Left ventricle myocardium inferior (tissue), 1 donor: Measurements from ENCODE around the gene PEF1. TPM values are rescaled to one million over a fixed set of nuclear protein-coding genes. Genes with fewer than 3 reads are reported as not detected.

Experiments used
- DNase-seq: peaks from one replicate; pipeline ENCODE4 v3.0.0-alpha.2; 2020
- H3K27ac ChIP-seq: fragments of 200-600 bp; replicated peaks from 2 replicates; pipeline ENCODE4 v1.8.0; 2021
- H3K27me3 ChIP-seq: fragments of 200-600 bp; 2 replicates; pipeline ENCODE4 v1.8.0; 2021; ENCODE audit warnings: low read depth
- H3K36me3 ChIP-seq: fragments of 200-600 bp; 2 replicates; pipeline ENCODE4 v1.8.0; 2021
- H3K4me1 ChIP-seq: fragments of 200-600 bp; 2 replicates; pipeline ENCODE4 v1.8.0; 2021
- H3K4me3 ChIP-seq: fragments of 200-600 bp; 2 replicates; pipeline ENCODE4 v1.8.0; 2021; ENCODE audit warnings: mild to moderate bottlenecking, moderate library complexity
- H3K9me3 ChIP-seq: fragments of 200-600 bp; replicated peaks from 2 replicates; pipeline ENCODE4 v1.8.0; 2021
- CTCF ChIP-seq: fragments of 200-600 bp; IDR thresholded peaks from 2 replicates; pipeline ENCODE4 v1.8.0; 2021; ENCODE audit warnings: antibody characterized with exemption, mild to moderate bottlenecking, borderline replicate concordance
- intact Hi-C: fragments of 100-400 bp; cut with micrococcal nuclease; formaldehyde crosslinking; loops from one replicate; pipeline ENCODE4 v1.11.0; 2022
- total RNA-seq: library from RNA; stranded (reverse); fragmentation: NEBNext Ultra II Directional; extraction: Animal tissue kit (Norgen Biotek cat#: 25700); gene quantifications from one replicate; pipeline ENCODE4 v1.2.1, GENCODE V29; 2021
- donor health status: DM: no; HTN: yes; CAD: no; lungs with severe emphysema.

The PEF1 gene
- total RNA-seq, 1 donor from 2014 or later: 36.4 TPM

- DNase-seq: no peak
- no peak overlapping the region for H3K4me3 ChIP-seq
- intact Hi-C loops: no loop called here
- no peaks in the 10 kb centered on the region for H3K9me3 ChIP-seq
- H3K36me3 ChIP-seq: peaks cover 67% of the 10 kb centered on the region
- H3K4me1 ChIP-seq: peaks cover 98% of the 10 kb centered on the region
- no peak for TF ChIP-seq CTCF
- no peaks in the 10 kb centered on the region for H3K27me3 ChIP-seq
- peak overlapping the region; percentile 95 for H3K27ac ChIP-seq
These were observed 12.0 kb downstream of the PEF1 start for GRCh38 chr1:31632649-31633048.

GRCh38 chr1:31628931-31629556 is 15.6 kb downstream of the PEF1 start:
- peaks cover 54% of the 10 kb centered on the region for H3K36me3 ChIP-seq
- no peaks in the 10 kb centered on the region for H3K9me3 ChIP-seq
- no peaks in the 10 kb centered on the region for H3K27me3 ChIP-seq
- intact Hi-C loops: no loop called here
- H3K27ac ChIP-seq: peak overlapping the region; percentile 95
- no peak for DNase-seq
- peaks cover 87% of the 10 kb centered on the region for H3K4me1 ChIP-seq
- H3K4me3 ChIP-seq: no peak overlapping the region
- TF ChIP-seq CTCF: no peak

DNA sequence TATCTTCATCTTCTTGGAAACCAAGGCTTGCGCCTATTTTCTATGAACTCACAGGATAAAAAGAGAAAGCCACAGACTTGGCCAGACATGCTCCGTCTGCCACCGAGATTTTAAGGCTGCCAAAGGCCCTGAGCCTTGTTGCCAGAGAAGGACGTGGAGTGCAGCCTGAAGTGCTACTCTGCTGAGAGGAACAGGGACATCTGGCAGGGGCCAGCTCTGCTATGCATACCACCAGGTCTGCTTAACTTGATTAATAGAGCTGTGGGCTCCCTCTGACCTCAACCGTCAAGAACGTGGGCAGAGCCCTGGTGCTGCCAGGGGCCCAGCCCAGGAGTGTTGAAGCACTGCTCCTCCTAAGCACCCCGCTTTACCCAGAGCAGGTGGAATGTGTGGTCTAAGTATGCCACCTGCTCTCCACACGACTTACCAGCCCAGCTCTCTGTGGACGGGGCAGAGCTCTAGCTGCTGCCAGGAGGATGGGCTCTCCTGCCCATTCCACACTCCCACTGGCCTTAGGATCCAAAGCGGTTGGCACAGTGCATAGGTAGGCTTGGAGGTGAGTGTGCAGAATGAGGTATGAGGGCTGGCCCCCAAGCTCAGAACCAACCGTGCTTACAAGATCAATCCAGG is 16.6 kb downstream of the PEF1 start:
- no peaks in the 10 kb centered on the region for H3K9me3 ChIP-seq

DNA sequence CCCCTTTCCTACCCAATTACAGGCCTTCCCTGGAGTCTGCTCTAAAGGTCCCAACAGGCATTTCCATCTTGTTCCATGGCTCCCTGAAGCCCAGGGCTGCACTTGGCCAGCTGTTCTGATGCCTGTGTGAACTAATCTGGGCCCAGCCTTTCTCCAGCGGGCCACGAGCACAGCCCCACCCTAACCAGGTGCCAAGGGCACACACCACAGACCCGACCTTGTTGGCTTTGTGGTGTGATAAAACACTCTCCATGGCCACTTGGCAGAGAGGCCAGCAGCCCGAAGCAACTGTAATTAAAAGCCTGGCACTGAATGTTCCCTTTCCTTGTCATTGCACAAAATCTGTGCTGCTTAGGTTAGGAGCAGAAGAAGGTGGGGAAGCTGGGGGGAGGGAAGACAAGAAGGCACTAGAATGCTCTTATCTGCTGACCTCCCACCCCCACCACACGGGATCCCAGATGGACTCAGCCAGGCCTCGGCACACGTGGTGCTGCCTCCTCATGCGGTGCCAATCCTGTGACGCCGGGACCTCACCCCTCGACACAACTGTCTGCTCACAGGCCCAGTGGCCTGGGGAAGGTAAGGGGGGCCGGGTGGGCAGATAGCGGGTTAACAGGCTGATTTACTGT is 17.3 kb downstream of the PEF1 start:
- DNase-seq: peak; percentile 72
- intact Hi-C loops: no loop called here
- H3K9me3 ChIP-seq: no peaks in the 10 kb centered on the region
- no peak for TF ChIP-seq CTCF
- no peak overlapping the region for H3K4me3 ChIP-seq
- peak overlapping the region; percentile 95 for H3K27ac ChIP-seq
- H3K27me3 ChIP-seq: no peaks in the 10 kb centered on the region
- peaks cover 42% of the 10 kb centered on the region for H3K36me3 ChIP-seq
- H3K4me1 ChIP-seq: peaks cover 75% of the 10 kb centered on the region

More for the DNA sequence above, 16.6 kb downstream of the PEF1 start:
- Histone ChIP-seq H3K27ac (peak overlapping the region; percentile 95), H3K4me3 (peak overlapping the region; percentile 19), H3K4me1 (peaks cover 77% of the 10 kb centered on the region), H3K27me3 (no peaks in the 10 kb centered on the region), H3K36me3 (peaks cover 49% of the 10 kb centered on the region)
- peak; percentile 72 for DNase-seq
- intact Hi-C loops: no loop called here
- TF ChIP-seq CTCF: no peak

DNA sequence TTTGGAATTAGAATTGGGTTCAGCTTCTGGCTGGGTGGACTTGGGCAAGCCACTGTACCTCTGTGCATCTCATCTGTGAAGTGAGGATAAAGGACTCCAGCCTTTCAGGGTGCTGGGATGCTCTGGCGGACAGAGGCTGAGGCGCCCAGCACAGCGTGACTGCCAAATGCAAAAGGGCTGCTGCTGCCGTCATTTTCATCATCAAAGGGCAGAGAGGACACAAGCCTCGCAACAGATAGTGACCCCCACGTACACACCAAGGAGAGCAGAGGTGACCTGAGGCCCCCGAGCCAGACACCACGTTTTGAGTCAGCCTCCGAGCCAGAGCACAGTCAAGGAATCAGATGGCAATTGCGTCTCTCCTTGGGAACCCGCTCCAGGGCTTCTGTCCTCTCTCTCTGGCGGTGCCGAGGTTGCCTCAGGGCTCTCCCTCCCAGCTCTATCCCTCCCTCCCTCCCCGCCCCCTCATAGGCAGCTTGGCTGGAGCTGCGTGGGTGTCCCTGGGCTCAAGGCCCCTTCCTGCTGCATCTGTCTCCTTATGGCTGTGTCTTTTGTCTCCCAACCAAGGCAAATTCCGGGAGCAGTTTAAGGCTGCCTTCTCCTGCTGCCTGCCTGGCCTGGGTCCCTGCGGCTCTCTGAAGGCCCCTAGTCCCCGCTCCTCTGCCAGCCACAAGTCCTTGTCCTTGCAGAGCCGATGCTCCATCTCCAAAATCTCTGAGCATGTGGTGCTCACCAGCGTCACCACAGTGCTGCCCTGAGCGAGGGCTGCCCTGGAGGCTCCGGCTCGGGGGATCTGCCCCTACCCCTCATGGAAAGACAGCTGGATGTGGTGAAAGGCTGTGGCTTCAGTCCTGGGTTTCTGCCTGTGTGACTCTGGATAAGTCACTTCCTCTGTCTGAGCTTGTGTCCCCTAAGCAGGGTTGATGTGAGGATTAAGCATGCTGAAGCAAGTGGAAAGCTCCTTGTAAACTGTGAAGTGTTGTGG is 18.2 kb downstream of the PEF1 start:
- TF ChIP-seq CTCF: no peak
- no peaks in the 10 kb centered on the region for H3K9me3 ChIP-seq
- peaks cover 75% of the 10 kb centered on the region for H3K4me1 ChIP-seq
- intact Hi-C loops: no loop called here
- DNase-seq: no peak
- no peaks in the 10 kb centered on the region for H3K27me3 ChIP-seq
- H3K4me3 ChIP-seq: no peak overlapping the region
- peak overlapping the region; percentile 95 for H3K27ac ChIP-seq
- H3K36me3 ChIP-seq: peaks cover 34% of the 10 kb centered on the region
